SKM-1 (cell line): Measurements from ENCODE around the gene SNRNP70.
A peak's percentile ranks its signal among the peaks of the same experiment; 100 is the strongest.
"Not testable (repeated sequence)": the region's sequence is repeated elsewhere in the genome, so short reads cannot be mapped to it uniquely, and the experiment has no call there.

ENCODE experiments used
- DNase-seq: peaks from one replicate; lab custom pipeline; 2025; ENCODE audit not compliant: unreplicated experiment; lab: John Stamatoyannopoulos, UW

SNRNP70 gene

DNA sequence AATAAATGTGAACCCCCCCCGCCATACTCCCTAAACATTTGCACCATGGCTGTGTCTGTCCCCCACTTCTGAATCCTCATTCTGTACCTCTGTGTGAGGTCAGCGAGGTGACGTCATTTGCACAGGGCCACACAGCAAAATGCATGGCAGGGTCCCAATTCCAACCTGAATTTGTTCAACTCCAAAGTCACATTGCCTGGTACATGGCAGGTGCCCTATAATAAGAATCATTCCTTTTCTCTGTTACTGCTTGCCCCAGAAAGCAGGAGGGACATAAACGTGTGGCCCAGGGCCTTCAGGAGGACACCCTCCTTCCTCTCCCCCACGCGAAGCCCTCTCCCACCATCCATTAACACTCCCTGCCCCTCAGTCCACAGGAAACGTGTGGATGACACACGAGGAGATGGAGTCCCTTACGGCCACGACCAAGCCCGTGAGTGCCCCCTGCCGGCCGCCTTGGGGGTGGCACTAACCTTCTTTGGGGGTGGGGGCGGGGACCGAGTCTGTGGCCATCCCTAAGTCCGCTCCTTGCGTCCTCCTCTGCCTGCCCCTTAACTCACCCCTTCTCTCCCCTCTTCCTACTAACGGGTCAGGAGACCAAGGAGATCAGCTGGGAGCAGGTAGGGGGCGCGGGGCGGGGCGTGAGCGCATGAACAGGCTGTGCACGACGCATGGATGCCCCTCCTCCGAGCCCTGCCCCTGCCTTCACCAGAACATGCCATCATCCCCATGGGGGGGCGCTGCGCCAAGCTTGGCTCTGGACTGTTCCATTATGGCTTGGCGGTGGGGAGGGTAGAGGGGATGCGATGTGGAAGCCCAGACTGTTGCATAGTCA is 60.5 kb downstream of the SNRNP70 start:
- DNase-seq = peak; percentile 17

GRCh38 chr19:49146408-49146770 is 61.1 kb downstream of the SNRNP70 start:
- not testable (repeated sequence) for DNase-seq

DNA sequence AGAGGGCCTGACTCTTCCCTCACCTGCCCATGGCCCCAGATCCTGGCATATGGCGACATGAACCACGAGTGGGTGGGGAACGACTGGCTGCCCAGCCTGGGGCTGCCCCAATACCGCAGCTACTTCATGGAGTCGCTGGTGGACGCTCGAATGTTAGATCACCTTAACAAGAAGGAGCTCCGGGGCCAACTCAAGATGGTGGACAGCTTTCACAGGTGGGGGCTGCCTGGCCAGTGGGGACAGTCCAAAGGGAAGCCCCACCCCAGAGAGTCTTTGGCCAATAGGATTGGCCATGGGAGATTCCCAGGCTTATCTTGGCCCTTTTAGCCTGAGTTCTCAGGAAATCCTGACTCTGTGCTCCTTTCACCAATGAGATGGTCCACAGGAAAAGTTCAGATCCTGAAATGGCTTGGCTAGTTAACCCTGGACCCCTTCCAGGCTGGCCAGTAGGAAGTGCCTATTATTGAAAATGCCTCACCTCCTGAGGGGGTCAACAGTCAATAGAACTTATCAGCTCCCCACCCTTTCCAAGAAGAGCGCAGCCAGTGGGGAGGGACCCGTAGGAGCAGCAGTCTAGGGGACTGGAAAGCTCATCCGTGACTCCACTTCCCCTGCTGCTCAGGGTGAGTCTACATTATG is 62.9 kb downstream of the SNRNP70 start:
- no peak for DNase-seq

- DNase-seq = peak; percentile 23
These were observed 63.8 kb downstream of the SNRNP70 start for GRCh38 chr19:49148784-49149651.

GRCh38 chr19:49149652-49150105 is 64.4 kb downstream of the SNRNP70 start:
- no peak for DNase-seq

GRCh38 chr19:49150106-49150943 is 65.1 kb downstream of the SNRNP70 start:
- peak; percentile 59 for DNase-seq

GRCh38 chr19:49150944-49151243 is 65.6 kb downstream of the SNRNP70 start:
- DNase-seq = no peak

GRCh38 chr19:49151267-49152118 is 66.2 kb downstream of the SNRNP70 start:
- no peak for DNase-seq

- DNase-seq = no peak
These were observed 66.9 kb downstream of the SNRNP70 start for GRCh38 chr19:49152119-49152550.

DNA sequence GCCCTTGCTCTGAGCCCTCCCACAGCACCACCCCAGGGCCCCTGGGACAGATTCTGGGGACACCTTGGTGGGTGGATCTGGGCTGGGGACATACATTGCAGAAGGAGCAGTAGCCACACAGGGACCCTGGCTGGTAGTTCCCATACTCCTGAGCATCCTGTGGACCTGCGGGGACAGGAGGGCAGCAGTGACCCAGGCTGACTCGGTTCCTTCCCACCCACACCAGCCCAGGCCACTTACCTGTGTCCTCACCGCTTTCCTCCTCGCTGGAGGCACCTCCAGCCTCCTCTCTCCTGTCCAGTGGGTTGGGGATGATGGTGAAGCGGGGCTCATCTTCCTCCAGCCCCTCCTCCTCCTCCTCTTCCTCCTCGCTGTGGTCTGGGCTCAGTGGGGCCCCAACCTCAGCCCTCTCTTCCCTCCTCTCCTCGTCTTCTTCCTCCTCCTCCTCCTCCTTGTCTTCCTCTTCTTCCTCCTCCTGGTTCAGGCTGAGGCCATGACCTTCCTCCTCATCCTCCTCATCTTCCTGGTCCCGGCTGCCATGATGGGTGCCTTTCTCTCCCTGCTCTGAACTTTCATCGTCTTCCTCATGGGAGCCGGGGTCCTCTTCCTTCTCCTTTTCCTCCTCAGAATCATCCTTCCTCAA is 68.0 kb downstream of the SNRNP70 start:
- no peak for DNase-seq

GRCh38 chr19:49154279-49154678 is 69.0 kb downstream of the SNRNP70 start:
- no peak for DNase-seq

DNA sequence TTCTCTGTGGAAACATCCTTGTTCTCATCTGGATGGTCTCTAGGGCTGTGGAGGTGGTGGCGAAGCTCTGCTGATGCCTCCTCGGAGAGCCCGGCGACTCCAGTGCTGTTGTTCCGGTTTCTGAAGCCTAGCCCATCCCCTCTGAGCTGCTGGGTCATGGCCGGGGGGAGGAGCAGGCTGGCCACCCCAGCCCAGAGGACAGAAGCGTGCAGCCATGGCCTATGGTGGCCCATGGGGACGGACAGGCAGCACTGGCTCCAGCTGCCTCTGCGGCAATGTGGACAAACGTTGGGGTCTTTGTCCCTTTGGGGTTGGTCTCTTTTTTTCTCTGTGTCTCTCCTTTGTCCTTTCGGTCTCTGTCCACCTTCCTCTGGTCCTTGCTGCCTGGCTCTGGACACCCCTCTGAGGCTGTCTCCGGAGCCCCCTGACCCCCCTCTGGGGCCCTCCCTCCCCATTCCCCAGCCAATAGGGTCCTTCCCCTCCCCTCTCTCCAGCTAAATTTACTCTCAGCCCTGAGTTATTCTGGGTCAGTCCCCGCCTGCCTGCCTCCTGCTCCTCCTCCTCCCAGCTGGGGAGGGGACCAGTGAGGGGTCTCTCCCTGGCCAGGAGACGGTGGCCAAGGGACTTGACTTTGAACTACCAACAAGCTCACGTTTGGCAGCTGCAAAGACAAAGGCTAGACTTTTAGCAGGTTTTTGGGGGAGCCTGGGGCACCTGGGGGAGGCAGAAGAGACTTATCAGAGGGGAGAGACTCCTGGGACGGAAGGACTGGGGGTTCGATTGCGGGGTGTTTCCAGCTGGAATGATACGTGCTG is 70.0 kb downstream of the SNRNP70 start, which contains the start of gene HRC:
Gene HRC (minus strand): TSS at position 392 of the 815 bp plus-strand sequence. CDS start 159 bp downstream, at position 233.
- DNase-seq = no peak

DNA sequence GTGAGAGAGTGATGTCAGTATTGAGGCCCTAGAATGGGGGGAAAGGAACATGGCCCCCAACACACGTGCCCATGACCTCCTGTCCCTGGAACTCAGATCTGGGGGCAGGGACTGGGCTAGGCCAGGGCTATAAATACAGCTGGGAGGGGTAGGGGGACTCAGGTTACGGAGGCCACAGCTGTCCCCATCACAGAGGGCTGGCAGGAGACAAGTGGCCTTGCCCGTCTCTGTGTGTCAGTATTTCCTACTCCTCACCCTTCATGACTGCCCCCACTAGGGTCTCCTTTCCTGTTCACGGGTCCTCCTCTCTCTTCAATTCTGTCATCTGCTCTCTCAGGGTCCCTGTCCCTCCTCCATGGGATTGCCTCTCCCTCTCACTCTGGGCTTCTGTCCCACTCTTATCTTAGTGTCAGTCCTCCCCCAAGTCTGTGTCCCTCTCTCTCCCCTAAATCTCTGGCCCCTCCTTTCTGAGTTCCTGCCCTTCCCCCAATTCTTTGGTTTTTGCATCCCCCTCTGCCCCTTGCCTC is 70.6 kb downstream of the SNRNP70 start:
- no peak for DNase-seq

GRCh38 chr19:49157445-49158224 is 72.4 kb downstream of the SNRNP70 start, which contains the start of gene TRPM4:
TSS of gene TRPM4 (plus strand) at chr19:49157792. CDS start at chr19:49157867, 75 bp downstream.
- peak; percentile 4 for DNase-seq
